NCI-H82 treated with DMSO at 0.1 percent for 48 hours (cell line): ENCODE results near the gene MLPH.

ENCODE experiments used
- DNase-seq: peaks from one replicate; lab custom pipeline; 2025; ENCODE audit not compliant: unreplicated experiment; lab: John Stamatoyannopoulos, UW

MLPH gene

DNA sequence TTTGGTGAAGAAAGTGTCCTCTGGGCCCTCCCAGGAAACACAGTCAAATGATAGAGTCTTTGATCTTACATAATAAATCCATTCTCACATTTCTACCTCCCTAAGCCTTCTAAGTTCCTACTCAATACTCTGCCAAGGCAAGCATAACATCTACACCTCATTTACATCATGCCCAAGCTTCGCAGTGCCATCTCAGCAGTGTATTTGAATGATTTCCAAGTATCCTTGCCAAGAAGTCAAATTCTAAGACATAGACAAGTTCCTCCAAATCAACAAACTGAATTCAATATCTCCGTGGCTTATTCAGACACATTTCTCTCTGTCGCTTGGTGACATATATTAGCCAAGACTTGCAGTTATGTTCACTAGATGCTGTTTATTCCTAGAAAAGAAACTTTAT is 8.1 kb upstream of the MLPH start:
- no peak for DNase-seq

DNA sequence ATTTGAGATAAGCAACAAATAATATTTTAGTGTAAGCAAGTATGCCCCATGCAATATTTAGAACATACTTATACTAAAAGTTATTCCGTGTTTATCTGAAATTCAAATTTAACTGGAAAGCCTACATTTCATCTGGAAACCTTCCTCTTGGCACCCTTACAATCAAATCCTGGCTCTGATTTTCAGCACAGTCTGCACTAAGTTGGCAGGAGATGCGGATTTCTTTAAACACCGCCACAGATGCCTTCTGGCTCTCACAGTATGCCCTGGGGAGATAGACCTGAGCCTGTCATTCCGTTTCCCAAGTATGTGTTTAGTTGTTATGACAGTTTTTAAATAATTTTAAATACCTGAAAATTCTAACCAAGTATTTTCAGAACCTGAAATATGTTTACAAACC is 7.3 kb upstream of the MLPH start:
- no peak for DNase-seq

DNA sequence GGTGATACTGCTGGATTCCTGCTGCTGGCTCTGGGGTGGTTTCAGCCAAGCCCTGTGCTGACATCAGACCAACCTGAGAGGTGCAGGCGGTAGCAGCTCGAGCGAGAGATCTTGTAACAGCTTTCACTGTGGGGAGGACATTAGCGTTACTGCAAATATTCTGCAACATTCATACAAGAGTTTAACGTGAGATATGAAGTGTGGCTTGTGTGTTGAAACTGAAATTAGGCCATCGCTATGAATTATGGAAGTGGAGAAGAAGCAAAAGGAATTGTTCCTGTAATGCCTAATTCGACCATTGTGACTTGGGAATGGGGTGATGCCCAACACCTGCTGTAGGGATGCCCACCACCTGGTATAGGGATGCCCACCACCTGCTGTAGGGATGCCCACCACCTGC is 6.5 kb upstream of the MLPH start:
- DNase-seq: no peak

DNA sequence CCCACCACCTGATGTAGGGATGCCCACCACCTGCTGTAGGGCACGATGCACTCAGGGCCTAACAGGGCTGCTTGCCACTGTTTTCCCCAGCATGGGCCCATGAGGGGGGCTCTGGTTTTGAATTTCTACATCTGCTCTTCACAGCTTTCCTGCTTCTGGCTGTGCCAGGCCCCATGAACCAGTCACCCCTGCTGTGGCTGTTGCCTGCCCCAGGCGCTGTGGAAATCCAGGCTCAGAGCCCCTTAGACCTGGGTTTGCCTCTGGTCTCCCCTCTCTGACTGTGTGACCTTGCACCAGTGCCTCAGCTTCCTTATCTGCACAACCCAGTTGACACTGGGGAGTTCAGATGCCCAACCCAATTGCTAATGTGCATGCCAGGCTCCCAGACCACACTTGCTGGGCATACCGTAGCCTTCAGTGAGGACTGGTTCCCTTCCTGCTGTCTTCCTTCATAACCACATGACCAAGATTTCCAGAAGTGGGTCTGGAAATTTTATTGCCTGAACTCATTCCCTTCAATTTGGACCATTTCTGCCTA is 6.0 kb upstream of the MLPH start:
- no peak for DNase-seq

DNA sequence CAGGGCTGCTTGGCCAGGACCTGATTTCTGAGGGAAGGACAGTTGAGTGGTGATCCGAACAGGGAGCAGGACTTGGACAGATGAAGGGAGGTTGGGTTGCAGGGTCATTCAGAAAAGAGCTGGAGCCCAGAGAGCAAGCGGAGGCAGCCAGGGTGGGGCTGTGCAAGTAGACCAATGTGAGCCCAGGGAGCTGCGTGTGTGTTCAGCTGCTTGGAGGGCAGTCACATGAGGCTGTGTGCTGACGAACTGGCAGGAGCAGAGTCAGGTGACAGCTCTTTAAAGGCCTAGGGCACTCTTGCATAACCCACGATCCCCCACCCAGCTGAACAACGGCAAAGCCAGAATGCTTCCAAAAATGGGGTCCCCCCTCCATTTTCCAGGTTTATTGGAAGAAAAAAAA is 4.6 kb upstream of the MLPH start:
- no peak for DNase-seq

DNA sequence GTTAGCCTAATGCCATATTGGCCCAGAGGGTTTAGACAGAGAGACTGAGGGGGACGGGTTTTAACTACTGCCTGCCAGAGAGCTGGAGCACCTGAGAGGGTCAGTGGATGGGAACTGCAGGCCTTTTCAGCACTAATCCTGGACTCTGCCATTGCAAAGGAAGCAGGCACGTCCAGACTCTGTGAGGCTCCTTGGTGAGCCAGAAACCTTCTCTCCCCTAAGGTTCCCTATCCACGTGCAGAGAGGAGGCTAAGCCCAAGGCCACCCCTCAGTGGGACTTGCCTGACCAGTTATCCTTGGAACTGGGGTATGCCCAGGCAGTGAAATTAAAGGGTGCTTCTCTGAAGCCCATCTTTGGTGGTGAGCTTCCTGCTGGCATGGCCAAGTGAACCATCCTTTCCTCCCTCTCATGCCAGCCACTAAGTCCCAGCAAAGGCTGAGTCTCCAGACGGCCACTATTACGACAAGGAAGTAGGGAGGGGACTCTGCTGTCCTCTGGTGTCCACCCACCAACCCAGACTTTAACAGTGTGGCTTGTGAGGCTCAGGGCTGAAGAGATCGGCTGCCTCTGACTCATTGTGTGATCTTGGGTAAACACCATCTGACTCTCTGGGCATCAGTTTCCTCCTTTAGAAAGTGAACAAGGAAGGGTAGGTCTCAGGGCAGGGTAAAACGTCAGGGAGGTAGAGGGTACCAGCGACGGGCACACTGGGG is 3.9 kb upstream of the MLPH start:
- no peak for DNase-seq

DNA sequence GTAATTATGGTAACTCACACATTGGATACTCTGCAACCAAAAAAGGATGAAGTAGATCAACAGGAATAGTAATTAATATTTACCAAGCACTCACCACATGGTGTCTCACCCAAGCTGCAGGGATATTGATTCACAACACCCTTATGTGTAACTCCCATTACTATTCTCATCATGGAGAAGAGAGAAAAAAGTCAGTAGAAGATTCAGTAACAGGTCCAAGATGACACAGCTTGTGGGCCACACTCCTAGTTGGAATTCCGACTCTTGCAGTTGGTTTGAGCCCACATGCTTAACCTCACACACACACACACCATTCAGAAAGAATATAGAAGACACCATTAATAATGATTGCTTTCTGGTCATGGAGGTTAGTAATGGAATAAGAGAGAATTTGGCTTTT is 1.7 kb upstream of the MLPH start:
- no peak for DNase-seq

DNA sequence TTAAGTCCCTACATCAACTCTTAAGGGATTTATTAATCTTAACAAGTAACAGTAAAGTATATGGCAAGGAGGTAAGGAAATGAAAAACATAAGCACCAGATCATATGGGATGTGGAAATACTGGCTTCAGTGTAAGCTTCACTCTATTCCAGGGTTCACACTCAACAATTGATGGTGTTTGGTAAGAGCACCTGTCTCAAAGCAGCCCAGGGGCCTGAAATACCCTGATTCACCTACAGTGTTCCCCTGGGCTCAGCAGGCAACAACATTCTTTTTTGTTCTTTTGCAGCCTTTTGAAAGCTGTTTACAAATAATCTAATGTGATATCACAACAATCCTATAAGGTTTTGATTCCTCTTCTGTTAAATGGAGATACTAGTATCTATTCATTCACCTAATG is 1.2 kb upstream of the MLPH start:
- no peak for DNase-seq

DNA sequence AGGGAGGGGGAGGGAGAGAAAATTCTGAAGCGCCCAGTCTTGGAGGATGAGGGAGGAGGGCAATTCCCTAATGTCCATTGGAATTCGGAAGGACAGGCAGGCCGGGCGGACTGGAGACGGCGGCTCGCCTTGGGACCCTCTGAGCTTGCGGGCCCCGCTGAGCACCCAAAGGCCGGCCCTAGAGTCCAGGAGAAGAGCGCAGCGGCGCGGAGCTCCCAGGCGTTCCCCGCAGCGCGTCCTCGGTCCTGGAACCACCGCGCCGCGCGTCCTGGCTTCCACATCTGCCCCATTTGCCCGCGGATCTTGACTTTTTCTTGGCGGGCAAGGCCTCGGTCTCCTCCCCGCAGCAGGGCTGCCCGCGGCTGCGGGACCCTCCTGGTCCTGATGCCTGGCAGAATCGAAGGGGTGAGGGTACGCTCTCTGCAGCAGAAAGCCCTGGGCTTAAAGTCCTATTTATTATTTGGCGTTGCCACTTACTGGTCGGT is 675 bp upstream of the MLPH start:
- no peak for DNase-seq

DNA sequence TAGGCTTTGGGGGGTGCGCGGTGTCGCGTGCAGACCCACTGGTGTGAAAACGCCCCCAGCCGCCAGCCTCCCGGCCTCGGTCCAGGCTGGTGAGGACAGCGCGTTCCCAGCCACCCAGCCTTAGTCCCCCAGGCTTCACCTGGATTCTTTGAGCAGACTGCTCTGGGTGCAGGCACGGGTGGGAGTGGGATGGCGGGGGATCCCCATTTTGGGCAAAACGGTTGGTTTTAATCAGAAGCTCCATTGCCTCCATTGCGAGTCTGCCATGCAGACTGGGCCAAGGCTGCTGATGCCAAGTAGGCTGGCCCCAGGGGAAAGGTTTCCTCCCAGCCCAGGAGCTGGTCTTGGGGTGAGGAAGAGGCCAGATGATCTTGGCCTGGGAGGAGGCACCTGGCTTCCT is 445 bp downstream of the MLPH start:
- no peak for DNase-seq

DNA sequence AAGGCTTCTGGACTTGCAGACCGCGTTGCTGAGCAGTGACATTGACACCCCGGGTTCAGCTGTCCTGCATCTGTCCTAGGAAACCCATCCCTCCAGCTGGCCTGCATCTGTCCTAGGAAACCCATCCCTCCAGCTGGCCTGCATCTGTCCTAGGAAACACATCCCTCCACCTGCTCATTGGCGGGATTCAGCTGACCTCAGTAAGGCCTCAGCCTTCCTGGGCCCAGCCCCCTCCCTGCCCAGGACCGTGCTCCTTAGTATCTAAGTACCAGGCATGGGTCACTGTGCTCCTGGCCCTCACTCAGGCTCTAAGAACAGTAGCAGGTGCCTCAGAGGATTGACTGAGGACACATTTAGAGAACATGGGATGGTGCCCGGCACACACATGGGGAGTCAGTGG is 1.2 kb downstream of the MLPH start:
- no peak for DNase-seq

DNA sequence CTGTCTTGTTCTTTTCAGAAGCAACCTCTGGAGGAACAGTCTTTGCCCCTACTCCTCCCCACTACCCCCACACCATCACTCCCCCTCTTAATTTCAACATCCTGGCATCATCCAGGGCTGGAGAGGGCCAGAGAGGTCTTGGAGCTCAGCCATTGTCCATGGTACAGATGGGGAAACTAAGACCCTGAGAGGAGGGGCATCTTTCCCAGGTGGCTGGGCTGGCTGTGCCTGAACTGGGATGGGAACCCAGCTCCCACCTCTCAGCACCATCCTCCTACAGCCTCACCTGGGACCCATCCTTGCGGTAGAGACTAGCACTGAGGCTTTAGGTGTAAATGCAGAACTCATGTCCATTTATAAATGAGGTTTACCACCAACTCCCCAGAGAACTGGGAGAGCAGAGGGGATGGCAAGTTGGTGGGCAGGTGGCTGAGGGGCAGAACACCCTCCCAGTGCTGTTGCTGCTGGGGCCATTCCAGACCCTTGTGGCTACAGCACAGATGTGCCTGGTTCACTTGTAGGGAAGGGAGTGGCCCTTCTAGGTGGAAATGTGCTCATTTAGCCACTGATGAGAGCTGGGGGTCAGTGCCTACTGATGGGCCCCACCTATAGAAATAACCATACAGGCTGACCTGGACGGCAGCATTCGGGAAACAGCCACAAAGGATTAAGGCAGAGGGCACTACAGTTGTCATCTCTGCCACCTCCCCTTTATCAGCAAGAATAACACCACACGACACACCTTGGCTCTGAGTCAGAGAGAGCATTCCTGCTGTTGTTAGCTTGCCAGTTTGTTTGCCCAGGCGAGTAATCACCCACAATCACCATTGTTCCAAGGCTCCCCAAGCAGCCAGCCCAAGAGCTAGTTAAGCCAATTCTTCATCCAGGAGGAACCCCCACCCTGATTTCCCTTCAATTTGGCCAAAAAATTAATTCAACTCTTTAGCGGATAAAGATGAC is 2.1 kb downstream of the MLPH start:
- no peak for DNase-seq

DNA sequence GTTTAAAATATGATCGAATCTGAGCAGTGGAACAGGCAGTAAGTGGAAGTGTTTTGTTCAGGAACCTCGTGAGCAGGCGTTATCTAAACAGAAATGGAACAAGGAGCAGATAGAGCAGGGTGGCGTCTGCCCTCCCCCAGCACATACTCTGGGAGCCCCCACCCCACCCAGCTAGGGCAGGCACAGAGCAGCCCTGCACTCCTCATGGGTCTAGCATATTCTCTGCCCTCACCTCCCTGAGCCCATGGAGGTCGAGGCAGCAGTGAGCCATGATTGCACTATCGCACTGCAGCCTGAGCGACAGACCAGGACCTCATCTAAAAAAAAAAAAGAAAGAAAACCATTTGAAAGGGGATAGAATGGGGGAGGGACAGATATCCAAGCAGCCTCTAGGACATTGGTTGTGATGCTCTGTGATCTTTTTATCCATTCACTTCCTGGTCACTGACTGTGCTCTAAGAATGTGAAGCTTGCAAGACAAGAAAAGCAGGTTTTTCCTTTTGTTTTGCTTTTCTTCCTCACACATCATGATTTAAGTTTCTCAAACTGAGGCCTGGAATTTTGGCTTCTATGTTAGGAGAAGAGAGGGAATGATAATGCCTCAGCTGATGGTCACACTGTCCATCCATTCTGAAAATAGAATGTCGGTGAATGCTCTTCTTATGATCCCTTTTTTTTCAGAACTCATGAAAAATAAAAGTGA is 3.1 kb downstream of the MLPH start:
- no peak for DNase-seq

DNA sequence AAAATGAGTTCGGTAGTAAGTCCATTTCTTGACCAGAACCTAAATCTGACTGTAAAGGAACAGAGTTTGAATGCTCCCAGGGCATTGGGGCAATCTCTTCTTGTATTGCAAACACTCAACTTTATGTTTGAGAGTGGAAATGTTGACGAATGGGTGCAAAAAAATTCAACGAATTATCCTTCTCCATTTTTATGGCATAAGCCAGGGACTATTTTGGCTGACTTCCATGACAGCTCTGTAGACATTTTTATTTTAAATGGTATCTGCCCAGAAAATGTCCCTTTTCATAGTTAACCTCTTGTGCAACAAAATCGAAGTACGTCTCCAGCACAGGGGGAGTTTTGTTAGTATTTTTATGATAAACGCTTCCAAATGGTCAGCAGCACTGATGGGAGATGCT is 3.7 kb downstream of the MLPH start:
- DNase-seq: no peak

DNA sequence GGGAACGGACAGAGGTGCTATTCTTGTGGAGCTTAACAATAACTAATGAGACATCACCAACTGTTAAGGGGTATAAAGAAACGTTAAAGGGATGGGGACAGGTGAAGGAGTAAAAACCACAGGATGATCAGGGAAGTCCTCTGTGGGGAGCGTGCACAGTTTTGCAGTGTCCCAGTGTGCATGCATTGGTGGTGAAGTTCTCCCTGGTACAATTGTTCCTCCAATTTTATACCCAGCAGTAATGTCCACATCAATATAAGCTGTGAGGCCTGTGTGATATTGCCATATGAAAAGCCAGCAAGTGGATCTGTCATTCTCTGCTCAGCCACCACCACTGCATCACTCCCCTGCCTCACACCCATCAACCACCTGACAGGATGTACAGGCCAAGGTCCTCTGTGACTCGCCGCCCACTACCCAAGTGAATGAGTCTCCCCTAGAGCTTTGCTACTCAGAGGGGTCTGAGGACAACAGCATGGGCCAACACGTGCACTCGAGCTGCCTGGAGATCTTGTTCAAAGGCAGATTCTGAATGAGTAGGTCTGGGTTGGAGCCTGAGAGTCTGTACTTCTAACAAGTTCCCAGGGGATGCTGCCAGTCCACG is 4.6 kb downstream of the MLPH start:
- DNase-seq: no peak

DNA sequence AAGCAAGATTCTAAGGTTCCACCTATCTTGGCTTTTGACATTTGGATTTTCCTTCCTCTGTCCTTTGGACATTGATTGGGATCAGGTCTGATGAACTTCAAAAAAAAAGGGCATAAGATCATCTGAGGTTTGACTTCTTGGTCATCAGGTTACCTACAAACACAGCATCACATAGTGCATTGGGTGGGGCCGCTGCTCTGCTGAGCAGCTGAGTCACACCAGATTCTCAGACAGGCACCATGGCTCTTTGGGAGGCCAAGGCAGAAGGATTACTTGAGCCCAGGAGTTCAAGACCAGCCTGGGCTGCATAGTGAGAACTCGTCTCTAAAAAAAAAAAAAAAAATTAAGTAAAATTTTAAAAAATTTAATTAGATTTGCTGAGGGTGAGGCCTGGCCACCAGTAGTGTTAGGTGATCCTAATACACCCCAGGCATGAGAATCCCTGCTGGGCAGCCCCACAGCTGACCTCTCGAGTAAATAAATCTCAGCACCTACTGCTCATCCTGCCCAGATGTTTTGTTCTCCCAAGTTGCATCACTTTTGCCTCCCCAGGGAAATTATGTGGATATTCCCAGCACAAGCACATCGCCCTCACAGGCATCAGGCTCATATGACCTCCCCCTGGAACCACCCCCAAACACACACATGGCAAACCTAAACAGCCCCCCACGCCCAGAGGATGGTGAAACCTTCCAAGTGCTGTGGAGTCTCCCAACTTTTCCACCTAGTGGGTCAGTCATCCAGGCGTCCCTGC is 5.3 kb downstream of the MLPH start:
- no peak for DNase-seq

DNA sequence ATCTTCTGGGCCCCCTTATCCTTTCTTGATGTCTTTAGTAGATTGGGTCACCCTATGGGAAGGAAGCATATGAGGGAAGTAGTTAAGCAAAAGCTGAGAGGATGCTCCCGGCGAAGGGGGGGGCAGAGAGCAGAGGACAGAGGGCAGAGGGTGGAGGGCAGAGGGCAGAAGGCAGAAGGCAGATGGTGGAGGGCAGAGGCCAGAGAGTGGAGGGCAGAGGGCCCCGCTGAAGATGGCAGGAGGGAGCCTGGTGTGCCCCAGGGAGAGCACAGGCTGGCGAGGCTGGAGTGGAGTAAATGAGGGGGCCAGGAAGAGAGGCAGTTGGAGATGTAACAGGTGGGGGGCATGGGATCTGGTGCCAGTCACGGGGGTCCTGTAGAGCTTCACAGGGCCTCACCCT is 7.0 kb downstream of the MLPH start:
- no peak for DNase-seq

DNA sequence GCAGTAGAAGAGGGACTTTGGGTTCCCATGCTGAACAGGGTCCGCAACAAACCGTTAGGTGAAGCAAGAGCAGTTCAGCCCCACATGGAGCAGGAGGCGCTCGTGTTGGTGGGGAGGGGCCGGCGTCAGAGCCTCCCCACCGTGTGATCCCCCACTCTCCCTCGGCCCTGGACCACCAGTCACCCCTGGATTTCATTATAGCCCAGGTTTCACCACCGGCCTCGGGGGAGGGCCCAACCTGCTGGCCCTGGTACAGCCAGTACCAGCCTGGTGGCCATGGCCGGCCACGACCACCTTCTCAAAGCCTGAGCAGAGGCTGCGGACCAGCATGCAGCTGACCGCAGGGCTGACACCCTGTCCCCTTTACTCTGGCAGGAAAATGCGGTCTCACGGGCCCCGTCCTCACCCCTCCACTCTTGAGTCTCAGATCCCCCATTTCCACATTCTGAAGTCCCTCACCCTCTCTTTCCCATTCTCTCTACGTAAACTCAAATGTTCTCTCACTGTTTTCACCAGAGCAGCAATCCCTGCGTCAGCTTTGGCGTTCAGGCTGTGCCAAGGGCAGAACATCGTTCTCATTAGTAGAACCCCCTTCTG is 8.6 kb downstream of the MLPH start:
- no peak for DNase-seq

DNA sequence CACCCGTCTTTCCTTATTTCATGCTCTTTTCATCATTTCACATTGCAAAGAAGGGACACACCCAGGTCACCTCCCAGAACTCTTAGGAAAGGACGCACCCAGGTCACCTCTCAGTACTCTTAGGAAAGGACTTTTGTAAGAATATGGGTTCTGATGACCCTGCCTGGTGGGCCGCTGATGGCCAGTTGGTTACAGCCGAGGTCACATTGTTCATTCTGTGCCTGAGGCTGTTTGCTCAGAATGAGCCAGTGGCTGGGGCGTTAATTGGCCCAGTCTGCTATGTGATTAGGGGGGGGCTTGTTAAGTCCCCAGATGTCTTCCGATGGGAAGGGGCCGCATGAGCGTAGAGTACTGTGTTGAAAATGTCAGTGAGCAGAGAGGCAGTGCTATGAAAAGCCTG is 9.4 kb downstream of the MLPH start:
- DNase-seq: no peak
